Measurements from ENCODE around the gene KHDRBS1. TPM values are rescaled to one million over a fixed set of nuclear protein-coding genes. Genes with fewer than 3 reads are reported as not detected.
A peak's percentile ranks its signal among the peaks of the same experiment; 100 is the strongest.

KHDRBS1 gene
- total RNA-seq, 6 experiments from 2014 or later = 22.8 to 38.2 (median 34.0) TPM

DNA sequence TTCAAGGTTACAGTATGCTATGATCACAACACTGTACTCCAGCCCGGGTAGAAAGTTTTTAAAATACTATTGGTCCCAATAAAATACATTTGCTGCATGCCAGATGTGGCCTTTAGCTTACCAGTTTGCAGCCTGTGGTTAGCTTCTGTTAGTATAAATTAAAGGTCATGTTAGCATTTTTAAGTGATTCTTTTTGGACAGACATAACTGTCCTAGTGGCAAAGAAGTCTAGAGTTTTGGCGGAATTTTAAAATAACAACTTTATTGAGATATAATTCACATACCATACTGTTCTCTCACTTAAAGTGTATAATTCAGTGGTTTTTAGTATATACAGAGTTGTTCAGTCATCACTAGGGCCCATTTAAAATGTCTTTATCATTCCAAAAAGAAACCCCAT lies 34.8 kb downstream of the KHDRBS1 start:
- Histone ChIP-seq H3K9me3 (no peaks in the 10 kb centered on the region), H3K4me1 (no peaks in the 10 kb centered on the region), H3K4me3 (no peak overlapping the region), H3K36me3 (peaks cover 9 to 67% (median 32%) of the 10 kb centered on the region in 4 donors), H3K27me3 (no peaks in the 10 kb centered on the region), H3K27ac (no peak overlapping the region)
- TF ChIP-seq, protein P1, sequence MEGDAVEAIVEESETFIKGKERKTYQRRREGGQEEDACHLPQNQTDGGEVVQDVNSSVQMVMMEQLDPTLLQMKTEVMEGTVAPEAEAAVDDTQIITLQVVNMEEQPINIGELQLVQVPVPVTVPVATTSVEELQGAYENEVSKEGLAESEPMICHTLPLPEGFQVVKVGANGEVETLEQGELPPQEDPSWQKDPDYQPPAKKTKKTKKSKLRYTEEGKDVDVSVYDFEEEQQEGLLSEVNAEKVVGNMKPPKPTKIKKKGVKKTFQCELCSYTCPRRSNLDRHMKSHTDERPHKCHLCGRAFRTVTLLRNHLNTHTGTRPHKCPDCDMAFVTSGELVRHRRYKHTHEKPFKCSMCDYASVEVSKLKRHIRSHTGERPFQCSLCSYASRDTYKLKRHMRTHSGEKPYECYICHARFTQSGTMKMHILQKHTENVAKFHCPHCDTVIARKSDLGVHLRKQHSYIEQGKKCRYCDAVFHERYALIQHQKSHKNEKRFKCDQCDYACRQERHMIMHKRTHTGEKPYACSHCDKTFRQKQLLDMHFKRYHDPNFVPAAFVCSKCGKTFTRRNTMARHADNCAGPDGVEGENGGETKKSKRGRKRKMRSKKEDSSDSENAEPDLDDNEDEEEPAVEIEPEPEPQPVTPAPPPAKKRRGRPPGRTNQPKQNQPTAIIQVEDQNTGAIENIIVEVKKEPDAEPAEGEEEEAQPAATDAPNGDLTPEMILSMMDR (IDR thresholded peaks at IDR 0.05) = no peak
- 69% methylated on average over 2 of the region's 2 CpGs for WGBS (ENCODE audit: insufficient coverage, low coverage, low lambda C conversion rate, missing lambda C conversion rate)
- no peak for DNase-seq
- ATAC-seq = no peak
- intact Hi-C loops (cut with DNase I) = no loop called here

DNA sequence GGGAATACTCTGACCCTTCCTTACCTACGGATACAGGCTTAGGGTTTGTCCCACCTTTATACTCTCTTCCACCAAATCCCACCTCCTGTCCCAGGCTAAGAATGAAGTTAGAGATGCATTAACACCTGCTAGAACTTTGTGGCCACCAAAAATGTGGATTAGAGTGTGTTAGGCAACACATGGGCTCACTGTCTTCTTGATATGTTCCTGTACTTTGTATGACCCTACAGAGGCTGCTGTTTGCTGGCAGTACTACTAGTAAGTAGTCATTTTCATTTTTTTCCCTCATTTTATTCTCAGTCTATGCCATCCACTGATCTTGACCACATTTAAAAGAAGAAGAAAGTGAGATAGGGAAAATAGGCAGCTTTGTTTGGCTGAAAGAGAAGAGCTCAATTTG lies 38.0 kb downstream of the KHDRBS1 start:
- ATAC-seq (no peak), DNase-seq (no peak)
- no peaks in the 10 kb centered on the region for H3K4me1 ChIP-seq
- no peaks in the 10 kb centered on the region for H3K9me3 ChIP-seq
- peaks cover 8 to 76% (median 24%) of the 10 kb centered on the region in 4 donors for H3K36me3 ChIP-seq
- H3K4me3 ChIP-seq = no peak overlapping the region
- intact Hi-C loops (cut with DNase I) = no loop called here
- no peaks in the 10 kb centered on the region for H3K27me3 ChIP-seq
- 100% methylated on average over 1 of the region's 1 CpG for WGBS (ENCODE audit: insufficient coverage, low coverage, low lambda C conversion rate, missing lambda C conversion rate)
- H3K27ac ChIP-seq = no peak overlapping the region
- TF ChIP-seq, protein P1 (IDR thresholded peaks at IDR 0.05) = no peak
- TF ChIP-seq POLR2A (IDR thresholded peaks at IDR 0.05) = no peak

DNA sequence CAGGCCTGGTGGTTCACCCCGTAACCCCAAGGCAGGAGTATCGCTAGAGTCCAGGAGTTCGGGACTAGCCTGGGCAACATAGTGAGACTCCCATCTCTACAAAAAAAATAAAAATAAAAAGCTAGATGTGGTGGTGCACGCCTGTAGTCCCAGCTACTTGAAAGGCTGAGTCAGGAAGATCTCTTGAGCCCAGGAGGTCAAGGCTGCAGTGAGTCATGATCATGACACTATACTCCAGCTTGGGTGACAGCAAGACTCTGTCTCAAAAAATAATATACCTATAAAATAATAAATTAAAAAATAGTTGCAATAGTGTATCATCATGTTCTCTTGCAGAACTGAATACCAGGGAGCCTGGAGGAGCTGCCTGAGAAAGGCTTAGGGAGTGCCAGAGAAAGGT lies 39.2 kb downstream of the KHDRBS1 start:
- no peak for TF ChIP-seq POLR2A (IDR thresholded peaks at IDR 0.05)
- TF ChIP-seq, protein P1 (IDR thresholded peaks at IDR 0.05) = no peak
- peak in 1 of 4 donors; percentile 16 for ATAC-seq
- WGBS (ENCODE audit: insufficient coverage, low coverage, low lambda C conversion rate, missing lambda C conversion rate) = 84% methylated on average over 4 of the region's 4 CpGs
- Histone ChIP-seq H3K27me3 (no peaks in the 10 kb centered on the region), H3K4me3 (no peak overlapping the region), H3K36me3 (peaks cover 4 to 71% (median 22%) of the 10 kb centered on the region in 4 donors), H3K27ac (no peak overlapping the region), H3K4me1 (no peaks in the 10 kb centered on the region), H3K9me3 (no peaks in the 10 kb centered on the region)
- no peak for DNase-seq
- intact Hi-C loops (cut with DNase I) = no loop called here

DNA sequence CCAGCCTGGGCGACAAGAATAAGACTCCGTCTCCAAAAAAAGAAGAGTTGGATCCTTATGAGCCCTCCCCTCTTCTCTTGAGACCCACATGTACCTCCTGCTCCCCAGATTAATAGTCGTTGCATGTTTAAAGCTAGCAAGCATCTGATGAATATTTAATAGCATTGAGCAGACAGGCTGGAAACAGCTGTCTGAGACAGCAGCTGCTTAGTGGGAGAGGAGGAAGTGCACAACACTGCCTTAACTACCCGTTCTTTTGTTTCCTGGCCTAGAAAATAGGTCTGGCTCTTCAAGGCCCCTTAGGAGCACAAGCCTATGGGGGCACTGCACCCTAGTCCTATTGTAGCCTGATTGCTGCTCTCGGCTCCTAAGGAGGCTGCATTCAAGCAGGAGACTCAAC lies 41.7 kb downstream of the KHDRBS1 start:
- Histone ChIP-seq H3K9me3 (no peaks in the 10 kb centered on the region), H3K4me3 (no peak overlapping the region), H3K36me3 (peaks cover 6 to 74% (median 31%) of the 10 kb centered on the region in 4 donors), H3K27ac (no peak overlapping the region), H3K27me3 (no peaks in the 10 kb centered on the region), H3K4me1 (no peaks in the 10 kb centered on the region)
- no peak for DNase-seq
- no peak for ATAC-seq
- TF ChIP-seq, protein P1 (IDR thresholded peaks at IDR 0.05) = no peak
- TF ChIP-seq POLR2A (IDR thresholded peaks at IDR 0.05) = no peak
- intact Hi-C loops (cut with DNase I) = no loop called here
- 83% methylated on average over 3 of the region's 5 CpGs for WGBS (ENCODE audit: insufficient coverage, low coverage, low lambda C conversion rate, missing lambda C conversion rate)

DNA sequence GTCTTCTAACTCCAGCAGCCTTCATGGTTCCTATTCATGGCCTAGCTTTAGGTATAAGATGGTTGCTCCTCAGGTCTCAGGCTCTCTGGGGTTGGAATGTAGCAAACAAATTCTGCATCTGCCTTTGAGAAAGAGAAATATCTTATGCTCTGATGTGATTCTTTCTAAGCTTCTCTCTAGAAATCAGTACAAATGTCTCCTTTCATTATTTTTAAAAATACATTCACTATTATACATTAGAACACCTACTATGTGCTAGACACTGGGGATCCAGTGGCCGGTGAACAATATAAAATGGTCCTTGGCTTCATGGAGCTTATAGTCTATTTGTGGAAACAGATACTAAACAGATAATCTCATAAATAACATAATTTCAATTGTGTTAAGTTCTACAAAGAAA lies 42.9 kb downstream of the KHDRBS1 start:
- Histone ChIP-seq H3K27me3 (no peaks in the 10 kb centered on the region), H3K36me3 (peaks cover 6 to 77% (median 27%) of the 10 kb centered on the region in 4 donors), H3K27ac (no peak overlapping the region), H3K4me1 (no peaks in the 10 kb centered on the region), H3K4me3 (no peak overlapping the region), H3K9me3 (no peaks in the 10 kb centered on the region)
- no peak for DNase-seq
- intact Hi-C loops (cut with DNase I) = no loop called here
- no peak for ATAC-seq
- TF ChIP-seq, protein P1 (IDR thresholded peaks at IDR 0.05) = no peak
- no peak for TF ChIP-seq POLR2A (IDR thresholded peaks at IDR 0.05)
- WGBS (ENCODE audit: insufficient coverage, low coverage, low lambda C conversion rate, missing lambda C conversion rate) = 100% methylated on average over 1 of the region's 1 CpG

Data from right lobe of liver (tissue), 6 donors.